ENCODE measurements around the gene TIMM50. TPM values are rescaled to one million over a fixed set of nuclear protein-coding genes. Genes with fewer than 3 reads are reported as not detected.

The TIMM50 gene
- total RNA-seq, 2 donors from 2014 or later = 60.0 to 80.9 TPM

DNA sequence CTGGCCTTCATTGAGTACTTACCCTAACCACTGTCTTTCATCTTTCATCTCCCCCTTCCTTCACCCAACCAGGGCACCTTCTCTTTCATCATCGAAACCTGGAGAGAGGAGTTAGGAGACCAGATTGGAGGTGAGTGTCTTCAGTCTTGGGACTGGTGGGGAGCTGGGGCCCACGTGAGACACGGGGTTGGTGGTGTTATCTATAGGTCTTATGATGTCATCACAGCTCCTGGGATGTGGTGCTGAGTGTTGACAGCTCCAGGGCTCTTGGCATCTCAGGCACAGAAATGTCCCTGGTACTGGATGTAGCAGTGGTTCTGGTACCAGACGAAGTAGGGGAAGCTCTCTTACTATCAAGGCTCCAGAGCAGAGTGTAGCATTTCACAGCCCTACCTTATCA lies 19.9 kb downstream of the TIMM50 start:
- Histone ChIP-seq H3K4me3 (no peak overlapping the region), H3K27ac (no peak overlapping the region), H3K9me3 (no peaks in the 10 kb centered on the region), H3K36me3 (no peaks in the 10 kb centered on the region), H3K4me1 (peaks cover 0 to 19% of the 10 kb centered on the region in 2 donors), H3K27me3 (peaks cover 4 to 10% of the 10 kb centered on the region in 2 donors)
- DNase-seq (ENCODE audit: low spot score) = no peak
- TF ChIP-seq, protein P1, sequence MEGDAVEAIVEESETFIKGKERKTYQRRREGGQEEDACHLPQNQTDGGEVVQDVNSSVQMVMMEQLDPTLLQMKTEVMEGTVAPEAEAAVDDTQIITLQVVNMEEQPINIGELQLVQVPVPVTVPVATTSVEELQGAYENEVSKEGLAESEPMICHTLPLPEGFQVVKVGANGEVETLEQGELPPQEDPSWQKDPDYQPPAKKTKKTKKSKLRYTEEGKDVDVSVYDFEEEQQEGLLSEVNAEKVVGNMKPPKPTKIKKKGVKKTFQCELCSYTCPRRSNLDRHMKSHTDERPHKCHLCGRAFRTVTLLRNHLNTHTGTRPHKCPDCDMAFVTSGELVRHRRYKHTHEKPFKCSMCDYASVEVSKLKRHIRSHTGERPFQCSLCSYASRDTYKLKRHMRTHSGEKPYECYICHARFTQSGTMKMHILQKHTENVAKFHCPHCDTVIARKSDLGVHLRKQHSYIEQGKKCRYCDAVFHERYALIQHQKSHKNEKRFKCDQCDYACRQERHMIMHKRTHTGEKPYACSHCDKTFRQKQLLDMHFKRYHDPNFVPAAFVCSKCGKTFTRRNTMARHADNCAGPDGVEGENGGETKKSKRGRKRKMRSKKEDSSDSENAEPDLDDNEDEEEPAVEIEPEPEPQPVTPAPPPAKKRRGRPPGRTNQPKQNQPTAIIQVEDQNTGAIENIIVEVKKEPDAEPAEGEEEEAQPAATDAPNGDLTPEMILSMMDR (IDR thresholded peaks at IDR 0.05) = no peak

DNA sequence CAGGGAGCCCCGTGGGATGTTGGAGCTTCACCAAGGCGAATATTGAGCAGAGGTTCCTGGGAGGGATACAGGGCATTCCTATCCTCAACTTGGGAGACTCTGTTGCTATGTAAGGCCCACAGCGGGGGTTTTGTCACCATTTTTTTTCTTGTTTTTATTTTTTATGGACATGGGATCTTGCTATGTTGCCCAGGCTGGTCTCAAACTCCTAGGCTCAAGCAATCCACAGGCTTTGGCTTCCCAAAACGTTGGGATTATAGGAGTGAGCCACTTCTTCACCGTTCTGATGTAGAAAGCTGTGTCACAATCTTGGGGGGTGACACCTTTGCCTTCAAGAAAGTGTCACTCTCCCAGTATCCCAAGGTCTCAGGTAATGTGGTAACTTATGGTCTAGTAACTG lies 20.7 kb downstream of the TIMM50 start:
- peaks cover 4 to 10% of the 10 kb centered on the region in 2 donors for H3K27me3 ChIP-seq
- no peaks in the 10 kb centered on the region for H3K9me3 ChIP-seq
- no peaks in the 10 kb centered on the region for H3K36me3 ChIP-seq
- H3K4me1 ChIP-seq = peaks cover 0 to 19% of the 10 kb centered on the region in 2 donors
- DNase-seq (ENCODE audit: low spot score) = no peak
- TF ChIP-seq, protein P1 (IDR thresholded peaks at IDR 0.05) = no peak
- no peak overlapping the region for H3K4me3 ChIP-seq
- H3K27ac ChIP-seq = no peak overlapping the region

DNA sequence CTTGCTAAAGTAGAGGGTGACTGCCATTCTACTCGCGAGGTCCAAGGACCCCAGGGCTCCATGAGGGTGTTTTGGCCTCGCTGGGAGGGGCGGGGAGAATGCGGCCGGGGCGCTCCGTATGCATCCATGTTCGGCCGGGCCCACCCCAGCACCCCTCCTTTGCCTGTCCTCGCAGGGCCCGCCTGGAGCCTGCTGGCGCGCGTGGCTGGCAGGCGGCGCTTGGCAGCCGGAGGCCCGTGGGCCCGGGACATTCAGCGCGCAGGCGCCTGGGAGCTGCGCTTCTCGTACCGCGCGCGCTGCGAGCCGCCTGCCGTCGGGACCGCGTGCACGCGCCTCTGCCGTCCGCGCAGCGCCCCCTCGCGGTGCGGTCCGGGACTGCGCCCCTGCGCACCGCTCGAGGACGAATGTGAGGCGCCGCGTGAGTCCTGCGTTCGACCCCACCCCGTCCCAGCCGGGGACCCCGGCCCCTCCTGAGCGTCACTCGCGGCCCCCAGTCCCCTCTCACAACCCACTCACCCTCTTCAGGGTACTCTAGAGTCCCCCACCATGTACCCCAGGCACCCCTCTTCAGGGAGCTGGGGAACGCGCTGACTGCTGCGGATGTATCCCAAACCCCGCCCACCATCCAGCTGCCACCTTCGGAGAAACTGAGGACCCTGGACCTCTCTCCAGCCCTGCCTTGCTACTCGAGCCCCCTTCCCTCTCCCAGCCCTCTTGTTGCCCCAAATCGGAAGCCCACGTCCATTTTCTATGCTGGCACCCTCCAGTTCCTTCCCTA lies 22.2 kb downstream of the TIMM50 start:
- TF ChIP-seq, protein P1 (IDR thresholded peaks at IDR 0.05) = peak; percentile 65 to 87
- H3K9me3 ChIP-seq = no peaks in the 10 kb centered on the region
- no peak overlapping the region for H3K27ac ChIP-seq
- H3K36me3 ChIP-seq = no peaks in the 10 kb centered on the region
- peaks cover 0 to 24% of the 10 kb centered on the region in 2 donors for H3K4me1 ChIP-seq
- DNase-seq (ENCODE audit: low spot score) = no peak
- H3K4me3 ChIP-seq = no peak overlapping the region
- peaks cover 4 to 14% of the 10 kb centered on the region in 2 donors for H3K27me3 ChIP-seq

DNA sequence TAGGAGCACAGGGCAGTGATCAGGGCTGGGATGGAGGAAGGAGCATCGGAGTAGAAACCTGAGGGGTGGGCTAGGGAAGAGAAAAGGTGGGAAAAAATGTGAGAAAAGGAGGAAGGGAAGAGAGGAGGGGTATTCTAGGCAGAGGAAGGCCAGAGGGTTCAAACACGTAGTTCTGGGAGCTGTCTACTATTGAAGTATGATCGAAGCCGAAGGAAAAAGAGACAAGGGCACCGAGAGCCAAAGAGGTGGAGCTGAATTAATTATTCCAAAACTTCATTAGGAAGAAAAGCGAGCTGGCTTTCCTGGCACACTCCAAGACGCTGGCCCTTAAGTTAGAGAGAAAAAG lies 25.9 kb downstream of the TIMM50 start:
- Histone ChIP-seq H3K9me3 (no peaks in the 10 kb centered on the region), H3K36me3 (no peaks in the 10 kb centered on the region), H3K4me1 (peaks cover 0 to 9% of the 10 kb centered on the region in 2 donors), H3K4me3 (peak overlapping the region in 1 of 2 donors; percentile 46), H3K27me3 (peaks cover 0 to 9% of the 10 kb centered on the region in 2 donors), H3K27ac (no peak overlapping the region)
- TF ChIP-seq, protein P1 (IDR thresholded peaks at IDR 0.05) = no peak
- no peak for DNase-seq (ENCODE audit: low spot score)

DNA sequence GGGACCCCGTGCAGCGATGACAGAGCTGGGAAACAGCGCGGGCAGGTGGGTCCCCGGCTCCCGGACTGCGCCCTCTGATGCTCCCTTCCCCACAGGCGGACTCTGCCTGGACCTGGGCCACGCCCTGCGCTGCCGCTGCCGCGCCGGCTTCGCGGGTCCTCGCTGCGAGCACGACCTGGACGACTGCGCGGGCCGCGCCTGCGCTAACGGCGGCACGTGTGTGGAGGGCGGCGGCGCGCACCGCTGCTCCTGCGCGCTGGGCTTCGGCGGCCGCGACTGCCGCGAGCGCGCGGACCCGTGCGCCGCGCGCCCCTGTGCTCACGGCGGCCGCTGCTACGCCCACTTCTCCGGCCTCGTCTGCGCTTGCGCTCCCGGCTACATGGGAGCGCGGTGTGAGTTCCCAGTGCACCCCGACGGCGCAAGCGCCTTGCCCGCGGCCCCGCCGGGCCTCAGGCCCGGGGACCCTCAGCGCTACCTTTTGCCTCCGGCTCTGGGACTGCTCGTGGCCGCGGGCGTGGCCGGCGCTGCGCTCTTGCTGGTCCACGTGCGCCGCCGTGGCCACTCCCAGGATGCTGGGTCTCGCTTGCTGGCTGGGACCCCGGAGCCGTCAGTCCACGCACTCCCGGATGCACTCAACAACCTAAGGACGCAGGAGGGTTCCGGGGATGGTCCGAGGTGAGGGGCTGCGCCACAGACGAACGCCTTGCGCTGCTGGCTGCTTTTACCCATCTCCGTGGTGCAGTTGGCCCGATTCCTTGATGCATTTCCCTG lies 26.5 kb downstream of the TIMM50 start:
- Histone ChIP-seq H3K27me3 (peaks cover 0 to 9% of the 10 kb centered on the region in 2 donors), H3K27ac (no peak overlapping the region), H3K4me3 (peak overlapping the region; percentile 17 to 46), H3K36me3 (no peaks in the 10 kb centered on the region), H3K9me3 (no peaks in the 10 kb centered on the region), H3K4me1 (peaks cover 0 to 9% of the 10 kb centered on the region in 2 donors)
- DNase-seq (ENCODE audit: low spot score) = no peak
- TF ChIP-seq, protein P1 (IDR thresholded peaks at IDR 0.05) = no peak
